HG02571 (cell line): ENCODE results near the gene PKDCC.

Experiments used
- ATAC-seq: cut with Tn5 transposase; IDR thresholded peaks from one replicate; pipeline ENCODE4 v1.9.1; 2021; ENCODE audit warnings: mild to moderate bottlenecking, moderate library complexity; ENCODE audit not compliant: unreplicated experiment

PKDCC gene

GRCh38 chr2:42049221-42050009 is 1.6 kb downstream of the PKDCC start:
- no peak for ATAC-seq

- ATAC-seq: no peak
These were observed 2.3 kb downstream of the PKDCC start for GRCh38 chr2:42050010-42050702.

GRCh38 chr2:42050703-42051542 is 3.1 kb downstream of the PKDCC start:
- no peak for ATAC-seq

- no peak for ATAC-seq
These were observed 3.9 kb downstream of the PKDCC start for GRCh38 chr2:42051543-42052235.

GRCh38 chr2:42052702-42053481 is 5.1 kb downstream of the PKDCC start:
- no peak for ATAC-seq

GRCh38 chr2:42053482-42053790 is 5.6 kb downstream of the PKDCC start:
- no peak for ATAC-seq

- ATAC-seq: no peak
These were observed 6.2 kb downstream of the PKDCC start for GRCh38 chr2:42053791-42054701.

GRCh38 chr2:42054714-42055430 is 7.1 kb downstream of the PKDCC start:
- ATAC-seq: no peak

DNA sequence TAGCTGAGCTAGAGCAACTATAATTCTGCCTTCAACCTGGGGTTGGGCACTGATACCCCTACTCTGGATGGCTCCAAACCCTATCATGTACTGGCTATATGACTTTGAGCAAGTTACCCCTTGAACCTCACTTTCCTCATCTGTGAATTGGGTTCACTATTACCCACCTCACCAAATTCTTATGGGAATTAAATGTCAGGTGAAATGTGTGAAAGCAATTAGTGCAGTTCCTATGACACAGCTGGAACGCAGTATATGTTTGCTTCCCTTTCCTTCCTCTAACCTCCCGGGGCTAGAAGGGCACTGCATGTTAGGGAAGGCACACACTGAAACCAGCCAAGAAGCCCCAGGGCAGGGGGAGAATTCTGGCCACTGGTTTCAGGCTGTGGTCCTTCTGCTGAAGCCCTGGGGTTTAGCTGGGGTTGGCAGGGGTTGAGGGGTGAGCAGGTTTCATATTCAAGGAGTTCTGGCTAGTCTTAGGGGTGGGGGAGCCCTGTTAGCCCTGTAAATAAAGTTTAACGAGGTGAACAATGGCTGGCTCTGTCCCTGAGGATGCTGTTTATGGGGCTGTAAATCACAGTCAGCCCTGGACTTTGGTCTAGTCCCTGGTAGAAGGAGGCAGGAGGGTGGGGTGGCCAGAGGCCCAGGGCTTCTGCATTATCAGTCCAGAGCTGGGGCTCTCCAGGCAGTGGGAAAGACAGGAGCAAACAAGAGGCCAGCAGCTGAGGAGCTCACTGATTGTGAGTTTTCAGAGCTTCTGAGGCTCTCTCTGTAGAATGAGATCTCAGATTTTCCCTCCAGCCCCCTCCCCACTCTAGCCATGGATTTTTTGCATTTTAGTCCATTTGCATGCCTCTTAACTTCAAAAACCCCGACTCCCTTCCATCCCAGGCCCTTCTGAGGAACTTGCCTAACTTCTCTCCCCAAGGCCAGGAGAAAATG is 8.0 kb downstream of the PKDCC start:
- no peak for ATAC-seq

DNA sequence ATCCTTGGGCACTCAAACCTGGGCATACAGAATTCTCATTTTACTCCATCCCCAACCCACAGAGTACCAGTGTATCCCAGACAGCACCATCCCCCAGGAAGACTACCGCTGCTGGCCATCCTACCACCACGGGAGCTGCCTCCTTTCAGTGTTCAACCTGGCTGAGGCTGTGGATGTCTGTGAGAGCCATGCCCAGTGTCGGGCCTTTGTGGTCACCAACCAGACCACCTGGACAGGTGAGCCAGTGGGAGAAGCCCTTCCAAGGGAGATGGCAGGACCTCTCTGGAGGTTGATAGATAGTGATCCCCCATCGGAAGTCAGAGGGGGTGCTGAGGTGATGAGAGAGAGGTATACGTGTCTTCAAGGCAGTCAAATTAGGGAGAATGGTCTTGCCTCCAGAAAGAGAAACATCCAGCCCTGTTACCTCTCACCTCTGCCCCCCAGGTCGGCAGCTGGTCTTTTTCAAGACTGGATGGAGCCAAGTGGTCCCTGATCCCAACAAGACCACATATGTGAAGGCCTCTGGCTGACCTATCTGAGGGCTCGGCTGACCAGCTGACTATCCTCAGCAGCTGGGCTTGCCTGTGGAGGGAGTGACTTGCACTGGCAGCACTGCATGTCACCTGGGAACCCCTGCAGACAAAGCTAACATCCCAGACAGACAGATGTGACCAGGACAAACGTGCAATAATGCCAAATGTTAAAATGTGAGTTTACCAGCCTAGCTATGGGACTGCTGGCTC is 9.5 kb downstream of the PKDCC start:
- no peak for ATAC-seq

GRCh38 chr2:42057902-42058450 is 10.2 kb downstream of the PKDCC start:
- ATAC-seq: no peak

- no peak for ATAC-seq
These were observed 11.6 kb downstream of the PKDCC start for GRCh38 chr2:42059261-42059898.

DNA sequence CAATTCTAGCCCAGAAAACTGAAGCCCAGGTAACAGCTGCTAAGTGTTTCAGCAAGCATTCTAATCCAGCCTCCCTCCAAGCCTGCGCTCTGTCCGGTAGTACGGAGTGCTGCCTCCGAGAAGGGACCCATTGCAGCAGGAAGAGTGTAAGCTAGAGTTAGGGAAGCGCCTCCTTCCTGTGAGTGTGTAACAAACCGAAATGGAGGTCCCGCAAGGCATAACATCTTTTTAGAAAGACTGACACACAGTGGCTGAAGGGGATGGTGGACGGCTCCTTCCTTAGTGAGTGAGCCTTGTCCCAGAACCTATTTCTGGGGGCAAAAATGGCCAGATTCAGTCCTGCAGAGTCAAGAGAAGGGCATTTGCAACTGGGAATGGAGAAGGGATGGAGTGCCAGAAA is 12.2 kb downstream of the PKDCC start:
- ATAC-seq: no peak

- ATAC-seq: no peak
These were observed 13.1 kb downstream of the PKDCC start for GRCh38 chr2:42060718-42061619.

DNA sequence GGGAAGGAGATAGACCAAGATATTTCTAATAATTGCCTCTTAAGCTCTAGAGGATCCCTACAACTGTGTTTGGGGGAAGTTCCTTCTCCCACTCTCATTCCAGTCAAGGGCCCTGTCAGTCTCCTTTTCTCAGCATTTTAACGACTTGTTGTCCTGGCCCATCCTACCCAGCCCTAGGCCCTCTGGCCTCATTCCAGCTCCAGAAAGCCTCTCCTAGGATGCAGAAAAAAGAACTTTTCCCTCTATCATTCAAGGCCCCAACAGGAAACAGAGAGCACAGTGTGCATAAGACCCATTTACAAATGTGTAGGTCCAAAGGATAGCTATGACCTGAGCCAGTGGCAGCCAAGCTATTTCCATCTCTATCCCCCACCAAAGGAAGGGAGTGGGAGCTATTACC is 14.0 kb downstream of the PKDCC start:
- no peak for ATAC-seq
